Measurements from ENCODE around the gene RSU1. TPM values are rescaled to one million over a fixed set of nuclear protein-coding genes. Genes with fewer than 3 reads are reported as not detected.

RSU1 gene
- total RNA-seq, 1 donor from 2014 or later = 29.0 TPM

GRCh38 chr10:16586358-16587138 is 230.7 kb downstream of the RSU1 start:
- Mint-ChIP-seq H3K27me3 (peaks cover 3% of the 10 kb centered on the region), H3K27ac (no peak overlapping the region), H3K4me1 (ENCODE audit: low read depth) (peaks cover 8% of the 10 kb centered on the region), H3K36me3 (ENCODE audit: insufficient read depth) (peaks cover 4% of the 10 kb centered on the region), H3K9me3 (ENCODE audit: low read depth) (no peaks in the 10 kb centered on the region), H3K4me3 (ENCODE audit: low read depth) (no peak overlapping the region)
- TF ChIP-seq CTCF (IDR thresholded peaks at IDR 0.05; ENCODE audit: unreplicated experiment) = no peak
- DNase-seq (ENCODE audit: low spot score, unreplicated experiment) = no peak

DNA sequence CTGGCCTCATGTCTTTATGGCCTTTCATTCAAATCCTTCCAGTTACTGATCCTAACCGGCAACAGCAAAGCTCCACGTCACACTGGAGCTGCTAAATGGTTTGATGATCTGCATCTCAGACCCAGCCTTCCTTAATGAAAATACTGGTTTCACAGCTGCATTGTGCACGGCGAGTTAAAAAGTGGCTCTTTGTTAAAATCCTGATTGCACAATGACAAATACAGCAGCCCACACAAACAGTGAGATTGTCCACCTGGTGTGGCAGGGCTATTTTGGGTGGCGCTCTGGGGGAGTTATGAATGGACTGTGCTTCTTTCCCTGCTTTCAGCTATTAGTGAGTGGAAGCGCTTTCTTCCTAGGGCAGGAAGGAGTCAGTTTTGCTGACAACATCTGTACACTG is 232.1 kb downstream of the RSU1 start:
- no peak for TF ChIP-seq CTCF (IDR thresholded peaks at IDR 0.05; ENCODE audit: unreplicated experiment)
- Mint-ChIP-seq H3K9me3 (ENCODE audit: low read depth) (no peaks in the 10 kb centered on the region), H3K27me3 (peaks cover 3% of the 10 kb centered on the region), H3K36me3 (ENCODE audit: insufficient read depth) (peaks cover 4% of the 10 kb centered on the region), H3K4me3 (ENCODE audit: low read depth) (no peak overlapping the region), H3K4me1 (ENCODE audit: low read depth) (peaks cover 8% of the 10 kb centered on the region), H3K27ac (no peak overlapping the region)
- DNase-seq (ENCODE audit: low spot score, unreplicated experiment) = no peak

DNA sequence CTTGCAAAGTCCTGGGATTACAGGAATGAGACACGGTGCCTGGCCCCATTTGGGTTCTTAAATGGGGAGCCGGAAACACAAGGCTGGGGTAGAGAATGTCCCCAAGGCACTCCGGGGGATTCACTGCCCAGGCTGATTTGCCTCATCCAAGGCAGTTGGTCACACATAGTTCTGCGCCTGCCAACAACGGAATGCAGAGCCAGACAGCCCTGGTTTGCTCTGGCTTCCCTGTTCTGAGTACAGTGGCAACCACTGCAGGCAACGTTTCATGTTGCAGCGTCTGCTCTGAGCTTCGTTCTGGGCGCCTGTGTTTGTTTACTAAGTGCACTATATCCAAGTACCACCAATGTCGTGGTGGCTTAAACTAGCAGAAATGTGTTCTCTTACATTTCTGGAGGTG is 233.8 kb downstream of the RSU1 start:
- Mint-ChIP-seq H3K27ac (no peak overlapping the region), H3K27me3 (peaks cover 6% of the 10 kb centered on the region), H3K4me1 (ENCODE audit: low read depth) (no peaks in the 10 kb centered on the region), H3K4me3 (ENCODE audit: low read depth) (no peak overlapping the region), H3K36me3 (ENCODE audit: insufficient read depth) (no peaks in the 10 kb centered on the region), H3K9me3 (ENCODE audit: low read depth) (no peaks in the 10 kb centered on the region)
- no peak for DNase-seq (ENCODE audit: low spot score, unreplicated experiment)
- no peak for TF ChIP-seq CTCF (IDR thresholded peaks at IDR 0.05; ENCODE audit: unreplicated experiment)

GRCh38 chr10:16581202-16581601 is 236.0 kb downstream of the RSU1 start:
- no peak for DNase-seq (ENCODE audit: low spot score, unreplicated experiment)
- Mint-ChIP-seq H3K27me3 (peaks cover 9% of the 10 kb centered on the region), H3K4me3 (ENCODE audit: low read depth) (no peak overlapping the region), H3K9me3 (ENCODE audit: low read depth) (no peaks in the 10 kb centered on the region), H3K4me1 (ENCODE audit: low read depth) (no peaks in the 10 kb centered on the region), H3K27ac (no peak overlapping the region), H3K36me3 (ENCODE audit: insufficient read depth) (no peaks in the 10 kb centered on the region)
- TF ChIP-seq CTCF (IDR thresholded peaks at IDR 0.05; ENCODE audit: unreplicated experiment) = no peak

DNA sequence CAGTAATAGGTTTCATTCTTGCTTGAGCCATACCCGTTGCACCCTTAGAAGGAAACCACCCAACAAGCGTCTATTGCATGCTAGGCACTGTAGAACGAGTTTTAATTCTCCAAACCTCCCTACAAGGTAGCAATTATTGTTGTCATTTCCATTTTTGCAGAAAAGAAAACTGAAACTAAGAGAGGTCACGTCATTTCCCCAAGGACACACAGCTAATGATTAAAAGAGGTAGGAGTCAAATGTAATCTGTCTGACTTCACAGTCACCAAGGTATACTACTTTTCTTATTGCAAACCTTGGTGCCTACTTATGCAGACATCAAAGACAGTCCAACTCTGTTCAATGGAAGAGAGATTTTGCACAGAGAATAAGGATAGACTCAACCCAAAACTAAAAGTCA is 246.5 kb downstream of the RSU1 start:
- Mint-ChIP-seq H3K4me3 (ENCODE audit: low read depth) (no peak overlapping the region), H3K4me1 (ENCODE audit: low read depth) (peaks cover 2% of the 10 kb centered on the region), H3K27me3 (peaks cover 3% of the 10 kb centered on the region), H3K9me3 (ENCODE audit: low read depth) (peaks cover 7% of the 10 kb centered on the region), H3K27ac (no peak overlapping the region), H3K36me3 (ENCODE audit: insufficient read depth) (no peaks in the 10 kb centered on the region)
- no peak for DNase-seq (ENCODE audit: low spot score, unreplicated experiment)
- no peak for TF ChIP-seq CTCF (IDR thresholded peaks at IDR 0.05; ENCODE audit: unreplicated experiment)

All from progenitor cell of endocrine pancreas (in vitro differentiated cells).